ENCODE results near the gene LRRC4B. TPM values are rescaled to one million over a fixed set of nuclear protein-coding genes. Genes with fewer than 3 reads are reported as not detected.
A peak's percentile ranks its signal among the peaks of the same experiment; 100 is the strongest.

Gene LRRC4B
- total and polyA plus RNA-seq, 2 of the 8 experiments (the other 6 are each of a cell fraction or from before 2014, with no cell fraction given), result 13.4 to 21.2 TPM

GRCh38 chr19:50554212-50554611 lies 14.0 kb downstream of the LRRC4B start:
- H3K23ac ChIP-seq (ENCODE audit: insufficient read length), result no peak overlapping the region
- no peak for TF ChIP-seq CHD1 (IDR thresholded peaks at IDR 0.05; ENCODE audit: low read depth, low read length)
- TF ChIP-seq RNF2 (IDR thresholded peaks at IDR 0.05; ENCODE audit: borderline replicate concordance, low read depth, low read length, missing control alignments, poor library complexity, severe bottlenecking), result no peak
- no peak for TF ChIP-seq SRF (IDR thresholded peaks at IDR 0.05; ENCODE audit: low read depth, low read length)
- no peak for TF ChIP-seq RBBP5 (IDR thresholded peaks at IDR 0.05; ENCODE audit: borderline replicate concordance, low read depth, low read length)
- TF ChIP-seq CTBP2 (IDR thresholded peaks at IDR 0.05; ENCODE audit: borderline replicate concordance, insufficient read depth, insufficient read length, low read length), result no peak
- no peak for TF ChIP-seq GABPA (IDR thresholded peaks at IDR 0.05; ENCODE audit: borderline replicate concordance, insufficient read depth, low read length)
- H3K56ac ChIP-seq (replicated peaks; ENCODE audit: insufficient read length, low read depth, low read length), result no peak overlapping the region
- H4K8ac ChIP-seq (ENCODE audit: extremely low read depth, insufficient read depth, low read length), result no peak overlapping the region
- peaks cover 0 to 26% (median 8%) of the 10 kb centered on the region in 4 experiments; a peak in 6 of 7 replicates for H3K4me1 ChIP-seq (replicated peaks in 1 of 4; ENCODE audit: control insufficient read depth in 3 of 4, insufficient read depth in 4 of 4, low read length in 3 of 4)
- H3K14ac ChIP-seq (ENCODE audit: insufficient read length), result no peak overlapping the region
- H2BK5ac ChIP-seq (ENCODE audit: low read depth, low read length), result no peak overlapping the region
- H2BK15ac ChIP-seq (ENCODE audit: low read length), result 0 out of 2 replicates have a peak overlapping the region, but pooled peaks have one; percentile 61
- no peak overlapping the region for H2AFZ ChIP-seq (ENCODE audit: low read length)
- no peak overlapping the region for H3K27ac ChIP-seq (ENCODE audit: low read depth, low read length)
- no peaks in the 10 kb centered on the region; a peak in 1 of 4 replicates for H3K79me2 ChIP-seq (ENCODE audit: control insufficient read depth in 1 of 2, insufficient read depth in 2 of 2, low read length in 2 of 2)
- H2BK12ac ChIP-seq (ENCODE audit: low read depth, low read length), result no peak overlapping the region; the same call in 1 of the 2 replicates
- no peak overlapping the region for H4K5ac ChIP-seq (ENCODE audit: insufficient read length, low read depth, low read length)
- CTCF ChIA-PET (ENCODE audit: partially characterized antibody), result interaction anchor here (0.6 to 10.6 kb wide), 8 partner anchors 12 to 127 kb away, joined by 3 to 269 read pairs (median 4); partner anchors contain the start of gene JOSD2
- H3K4me2 ChIP-seq (ENCODE audit: insufficient read depth in 1 of 2, low read depth in 2 of 2, low read length in 2 of 2), result no peak overlapping the region
- no peaks in the 10 kb centered on the region for H3K9me3 ChIP-seq (ENCODE audit: insufficient read depth in 2 of 2, low read depth in 1 of 2, low read length in 1 of 2)
- H4K91ac ChIP-seq (replicated peaks; ENCODE audit: insufficient read length, low read length), result no peak overlapping the region
- DNase-seq (ENCODE audit: low read depth in 1 of 2, low spot score in 2 of 2) (no peak), FAIRE-seq (no peak)
- no peak overlapping the region for H3K9ac ChIP-seq (replicated peaks in 1 of 4; ENCODE audit: extremely low read depth in 1 of 4, low read depth in 3 of 4, low read length in 3 of 4)
- no peaks in the 10 kb centered on the region for H3K79me1 ChIP-seq (ENCODE audit: low read depth, low read length)
- H3K4me3 ChIP-seq (ENCODE audit: extremely low read depth in 1 of 4, insufficient read depth in 2 of 4, low read depth in 3 of 4, low read length in 4 of 4), result no peak overlapping the region
- H2AK5ac ChIP-seq (ENCODE audit: low read depth, low read length), result no peak overlapping the region
- H3K4ac ChIP-seq (replicated peaks; ENCODE audit: insufficient read length, low read depth, low read length), result no peak overlapping the region
- WGBS, 2 experiments (ENCODE audit: extremely low coverage in 1 of 2, insufficient coverage in 1 of 2, insufficient read length in 1 of 2, insufficient replicate concordance in 2 of 2, low coverage in 1 of 2, low lambda C conversion rate in 2 of 2, missing lambda C conversion rate in 1 of 2), result 94% methylated on average over 10 of the region's 10 CpGs; no CpG with 5 or more reads in 1 of the 2 experiments
- H4K20me1 ChIP-seq (replicated peaks in 1 of 2; ENCODE audit: control insufficient read depth in 1 of 2, insufficient read depth in 2 of 2, low read length in 2 of 2), result peaks cover 3 to 19% of the 10 kb centered on the region in 2 experiments
- H2BK20ac ChIP-seq (ENCODE audit: low read length), result no peak overlapping the region
- no peak overlapping the region for H3K18ac ChIP-seq (ENCODE audit: extremely low read depth, low read length)
- POLR2A ChIA-PET (ENCODE audit: partially characterized antibody), result interaction anchor here (1.2 to 4.1 kb wide), 3 partner anchors 13 to 240 kb away, joined by 3 to 15 read pairs (median 3); no protein-coding TSS in a partner anchor
- no peaks in the 10 kb centered on the region for H3K36me3 ChIP-seq (ENCODE audit: control insufficient read depth in 2 of 4, insufficient read depth in 4 of 4, low read length in 3 of 4)
- peaks cover 0 to 38% (median 23%) of the 10 kb centered on the region in 4 experiments; a peak in 6 of 7 replicates for H3K27me3 ChIP-seq (replicated peaks in 1 of 4; ENCODE audit: control insufficient read depth in 3 of 4, extremely low read depth in 1 of 4, insufficient read depth in 3 of 4, low read length in 3 of 4)
- H2BK120ac ChIP-seq (replicated peaks; ENCODE audit: low read depth, low read length), result no peak overlapping the region
- H3K23me2 ChIP-seq (ENCODE audit: low read depth, low read length), result peaks cover 20% of the 10 kb centered on the region
